Choroid plexus epithelial cell (primary cell): ENCODE measurements around the gene MYO1C.

Source experiments
- DNase-seq: peaks from one replicate; pipeline ENCODE4 v3.0.0-alpha.2; 2010; ENCODE audit warnings: low read depth
- H3K4me3 ChIP-seq: 2 replicates; pipeline ENCODE4 v1.5.1; 2011; ENCODE audit warnings: low read depth, mild to moderate bottlenecking, control low read depth, low read length, moderate library complexity
- TF ChIP-seq, protein P1 (sequence below): conservative IDR thresholded peaks from 2 replicates; pipeline ENCODE4 v1.5.1; 2011; ENCODE audit warnings: low read depth, mild to moderate bottlenecking, control low read depth, inconsistent platforms, low read length, moderate library complexity

Gene MYO1C

DNA sequence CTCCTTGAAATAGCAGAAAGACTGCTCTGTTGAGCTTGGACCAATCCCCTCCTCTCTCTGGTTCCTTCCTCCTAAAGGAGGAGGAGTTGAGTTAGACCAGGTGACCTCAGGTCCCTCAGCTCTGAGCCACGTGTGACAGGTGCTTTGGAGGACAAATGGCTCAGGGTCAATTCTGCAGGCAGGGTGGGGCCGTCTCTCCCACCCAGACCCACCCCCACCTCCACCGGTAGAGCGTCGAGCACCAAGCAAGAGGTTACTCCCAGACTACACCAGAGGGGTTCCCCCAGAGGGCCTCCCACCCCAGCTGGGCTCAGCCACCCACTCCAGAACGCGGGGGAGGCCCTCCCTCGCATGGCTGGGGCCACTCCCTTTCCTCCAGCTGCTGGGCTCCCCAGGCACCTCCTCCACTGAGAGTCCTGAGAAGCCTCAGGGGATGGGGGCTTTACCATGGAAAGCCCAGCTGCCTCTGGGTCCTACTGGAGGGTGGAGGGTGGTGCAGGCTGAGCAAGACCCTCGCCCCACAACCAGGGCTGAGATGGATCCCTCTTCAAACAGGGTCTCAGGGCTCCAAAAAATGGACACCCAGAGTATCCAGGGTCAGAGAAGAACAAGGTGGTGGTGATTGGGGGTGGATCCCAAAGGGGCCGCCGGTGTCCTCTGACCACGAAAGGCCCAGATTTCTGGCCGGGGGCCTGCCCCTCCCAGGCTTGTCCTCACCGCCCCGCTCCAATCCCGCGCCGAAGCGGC lies 7.6 kb downstream of the MYO1C start:
- DNase-seq = peak; percentile 51
- H3K4me3 ChIP-seq = peak overlapping the region; percentile 69
- TF ChIP-seq, protein P1, sequence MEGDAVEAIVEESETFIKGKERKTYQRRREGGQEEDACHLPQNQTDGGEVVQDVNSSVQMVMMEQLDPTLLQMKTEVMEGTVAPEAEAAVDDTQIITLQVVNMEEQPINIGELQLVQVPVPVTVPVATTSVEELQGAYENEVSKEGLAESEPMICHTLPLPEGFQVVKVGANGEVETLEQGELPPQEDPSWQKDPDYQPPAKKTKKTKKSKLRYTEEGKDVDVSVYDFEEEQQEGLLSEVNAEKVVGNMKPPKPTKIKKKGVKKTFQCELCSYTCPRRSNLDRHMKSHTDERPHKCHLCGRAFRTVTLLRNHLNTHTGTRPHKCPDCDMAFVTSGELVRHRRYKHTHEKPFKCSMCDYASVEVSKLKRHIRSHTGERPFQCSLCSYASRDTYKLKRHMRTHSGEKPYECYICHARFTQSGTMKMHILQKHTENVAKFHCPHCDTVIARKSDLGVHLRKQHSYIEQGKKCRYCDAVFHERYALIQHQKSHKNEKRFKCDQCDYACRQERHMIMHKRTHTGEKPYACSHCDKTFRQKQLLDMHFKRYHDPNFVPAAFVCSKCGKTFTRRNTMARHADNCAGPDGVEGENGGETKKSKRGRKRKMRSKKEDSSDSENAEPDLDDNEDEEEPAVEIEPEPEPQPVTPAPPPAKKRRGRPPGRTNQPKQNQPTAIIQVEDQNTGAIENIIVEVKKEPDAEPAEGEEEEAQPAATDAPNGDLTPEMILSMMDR = peak; percentile 40

DNA sequence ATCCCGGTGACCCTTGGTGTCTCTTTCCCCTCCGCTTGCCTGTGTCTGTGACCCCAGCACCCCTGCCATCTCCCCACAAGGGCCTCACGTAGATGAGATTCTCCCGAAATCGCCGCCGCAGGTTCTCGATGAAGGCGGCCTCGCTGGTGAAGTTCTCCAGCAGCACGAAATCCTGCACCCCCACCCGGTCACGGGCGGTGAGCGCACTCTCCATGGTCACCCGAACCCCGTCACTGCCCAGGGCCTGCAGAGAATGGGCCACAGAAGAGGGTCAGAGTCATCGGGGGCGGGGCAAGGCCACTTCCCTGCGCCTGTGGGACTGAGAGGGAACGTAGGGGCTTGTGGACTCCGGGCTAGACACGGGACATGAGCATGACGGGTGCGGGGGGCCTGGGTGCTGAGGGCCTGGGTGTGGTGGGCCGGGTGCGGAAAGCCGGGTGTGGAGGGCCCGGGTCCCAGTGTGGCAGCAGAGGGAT lies 8.4 kb downstream of the MYO1C start:
- DNase-seq = no peak
- H3K4me3 ChIP-seq = no peak overlapping the region
- TF ChIP-seq, protein P1 = no peak

DNA sequence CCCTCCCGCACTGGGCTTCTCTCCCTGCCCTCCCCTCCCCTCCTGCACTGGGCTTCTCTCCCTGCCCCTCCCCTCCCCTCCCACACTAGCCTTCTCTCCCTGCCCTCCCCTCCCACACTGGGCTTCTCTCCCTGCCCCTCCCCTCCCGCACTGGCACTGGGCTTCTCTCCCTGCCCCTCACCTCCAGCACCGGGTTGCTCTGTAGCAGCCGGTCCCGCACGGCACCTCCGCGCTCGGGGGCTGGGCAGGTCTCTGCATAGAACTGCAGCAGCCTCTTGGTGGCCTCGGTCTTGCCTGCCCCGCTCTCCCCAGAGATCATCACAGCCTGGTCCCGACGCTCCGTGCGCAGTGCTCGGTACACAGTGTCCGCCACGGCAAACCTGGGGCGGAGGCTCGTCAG lies 9.8 kb downstream of the MYO1C start:
- TF ChIP-seq, protein P1 = no peak
- no peak overlapping the region for H3K4me3 ChIP-seq
- DNase-seq = no peak

DNA sequence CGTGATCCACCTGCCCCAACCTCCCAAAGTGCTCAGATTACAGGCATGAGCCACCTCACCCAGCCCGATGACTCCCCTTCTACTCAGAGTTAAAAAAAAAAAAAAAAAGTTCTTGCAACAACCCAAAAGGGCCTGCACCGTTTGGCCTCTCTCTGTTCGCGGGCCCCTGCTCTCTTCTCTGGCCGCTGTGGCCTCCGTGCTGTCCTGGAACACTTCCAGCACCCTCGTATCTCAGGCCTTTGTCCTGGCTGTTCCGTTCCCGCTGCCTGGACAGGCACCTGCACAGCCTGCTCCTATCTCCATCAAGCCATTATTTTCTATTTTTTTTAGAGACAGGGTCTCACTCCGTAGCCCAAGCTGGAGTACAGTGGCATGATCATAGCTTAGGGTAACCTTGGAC lies 10.8 kb downstream of the MYO1C start:
- DNase-seq = no peak
- no peak overlapping the region for H3K4me3 ChIP-seq
- TF ChIP-seq, protein P1 = no peak

DNA sequence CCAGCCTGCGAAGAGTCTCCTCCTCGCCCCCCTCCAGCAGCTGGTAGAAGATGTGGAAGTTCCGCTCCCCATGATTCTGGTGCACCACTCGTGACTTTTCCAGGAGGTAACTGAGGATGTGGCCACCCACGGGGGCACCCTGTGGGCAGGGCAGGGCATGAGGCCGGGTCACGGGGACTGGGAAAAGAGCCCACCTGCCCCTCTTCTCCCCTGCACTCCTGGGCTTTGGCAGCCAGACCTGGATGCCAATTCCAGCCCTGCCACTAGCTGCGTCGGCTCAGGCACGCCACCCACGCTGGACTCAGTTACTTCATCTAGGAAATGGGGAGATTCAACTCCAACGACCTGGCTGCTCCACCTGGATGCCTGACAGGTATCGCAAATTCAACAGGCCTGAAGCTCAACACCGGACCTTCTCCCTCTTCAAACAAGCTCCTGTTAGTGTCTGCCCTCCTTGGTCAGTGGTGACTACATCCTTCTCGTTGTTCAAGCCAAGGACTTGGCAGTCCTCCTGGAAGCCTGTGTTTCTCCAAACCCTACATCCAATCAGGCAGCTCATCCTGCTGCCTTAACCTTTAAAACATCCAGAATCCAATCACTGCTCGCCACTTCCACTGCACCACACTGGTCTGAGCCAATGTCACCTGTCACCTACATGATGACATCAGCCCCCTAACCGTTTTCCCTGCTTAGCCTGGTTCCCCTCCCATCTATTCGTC lies 11.6 kb downstream of the MYO1C start:
- no peak for DNase-seq
- H3K4me3 ChIP-seq = no peak overlapping the region
- TF ChIP-seq, protein P1 = no peak

DNA sequence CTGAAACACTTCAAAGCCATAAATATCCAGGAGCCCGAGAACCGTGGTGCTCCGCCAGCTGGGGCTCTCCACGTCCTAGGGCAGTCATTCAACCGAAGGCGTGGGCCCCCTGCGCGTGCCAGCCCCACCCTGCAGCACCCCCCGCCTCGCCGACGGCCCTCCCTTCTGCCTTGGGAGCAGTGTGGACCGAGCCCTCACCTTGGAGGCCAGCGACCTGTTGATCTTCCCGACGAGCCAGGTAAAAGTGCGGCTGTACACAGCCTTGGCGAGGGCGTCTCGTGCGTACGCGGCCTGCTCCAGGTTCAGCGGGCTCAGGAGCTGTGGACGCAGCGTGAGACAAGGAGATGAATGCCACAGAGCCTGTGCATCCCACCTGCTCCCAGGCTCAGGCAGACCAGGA lies 14.1 kb downstream of the MYO1C start:
- DNase-seq = no peak
- H3K4me3 ChIP-seq = no peak overlapping the region
- TF ChIP-seq, protein P1 = no peak
